H9 (cell line): ENCODE data around the gene ZFAND5. TPM values are rescaled to one million over a fixed set of nuclear protein-coding genes. Genes with fewer than 3 reads are reported as not detected.

Experiments
- DNase-seq: peaks from one replicate; pipeline ENCODE4 v3.0.0-alpha.2; 2017
- H2AFZ ChIP-seq: one replicate; pipeline ENCODE4 v1.6.1; 2013; ENCODE audit warnings: mild to moderate bottlenecking, low read length, control low read depth, moderate library complexity
- H2AK5ac ChIP-seq: 2 replicates; pipeline ENCODE4 v1.6.1; 2013; ENCODE audit warnings: low read length, control low read depth, mixed read lengths; ENCODE audit not compliant: insufficient read length
- H2BK120ac ChIP-seq: one replicate; pipeline ENCODE4 v1.6.1; 2013; ENCODE audit warnings: low read depth, mild to moderate bottlenecking, low read length, control low read depth, inconsistent platforms; ENCODE audit not compliant: poor library complexity, severe bottlenecking
- H2BK12ac ChIP-seq: 2 replicates; pipeline ENCODE4 v1.6.1; 2013; ENCODE audit warnings: low read length, control low read depth, mixed read lengths, low read depth; ENCODE audit not compliant: insufficient read length
- H2BK15ac ChIP-seq: 2 replicates; pipeline ENCODE4 v1.6.1; 2013; ENCODE audit warnings: low read depth, low read length, control low read depth
- H2BK20ac ChIP-seq: one replicate; pipeline ENCODE4 v1.6.1; 2013; ENCODE audit warnings: low read depth, mild to moderate bottlenecking, low read length, control low read depth, inconsistent platforms; ENCODE audit not compliant: poor library complexity, severe bottlenecking
- H2BK5ac ChIP-seq: 2 replicates; pipeline ENCODE4 v1.6.1; 2013; ENCODE audit warnings: low read length, control low read depth, mixed read lengths; ENCODE audit not compliant: insufficient read length
- H3K14ac ChIP-seq: 2 replicates; pipeline ENCODE4 v1.6.1; 2013; ENCODE audit warnings: low read length, control low read depth; ENCODE audit not compliant: insufficient read depth
- H3K18ac ChIP-seq: 2 replicates; pipeline ENCODE4 v1.6.1; 2013; ENCODE audit warnings: low read depth, mild to moderate bottlenecking, mixed read lengths, low read length, control low read depth; ENCODE audit not compliant: insufficient read length
- H3K23ac ChIP-seq: 2 replicates; pipeline ENCODE4 v1.6.1; 2013; ENCODE audit warnings: low read length, control low read depth, mixed read lengths, low read depth; ENCODE audit not compliant: insufficient read length
- H3K23me2 ChIP-seq: 2 replicates; pipeline ENCODE4 v1.6.1; 2013; ENCODE audit warnings: low read depth, mild to moderate bottlenecking, mixed read lengths, low read length, control low read depth; ENCODE audit not compliant: insufficient read length, poor library complexity, severe bottlenecking
- H3K27ac ChIP-seq: 2 replicates; pipeline ENCODE4 v1.5.1; 2013; ENCODE audit warnings: low read length, control low read depth, mixed read lengths, low read depth; ENCODE audit not compliant: insufficient read length
- H3K27me3 ChIP-seq: 2 replicates; pipeline ENCODE4 v1.6.1; 2013; ENCODE audit warnings: low read length, control low read depth, inconsistent platforms; ENCODE audit not compliant: insufficient read depth
- H3K4ac ChIP-seq: 2 replicates; pipeline ENCODE4 v1.6.1; 2013; ENCODE audit warnings: low read depth, mild to moderate bottlenecking, control low read depth, inconsistent platforms, low read length, moderate library complexity
- H3K4me1 ChIP-seq: 2 replicates; pipeline ENCODE4 v1.6.1; 2013; ENCODE audit warnings: low read length, control low read depth, inconsistent platforms; ENCODE audit not compliant: insufficient read depth
- H3K4me2 ChIP-seq: 2 replicates; pipeline ENCODE4 v1.6.1; 2013; ENCODE audit warnings: low read length, control low read depth, mixed read lengths; ENCODE audit not compliant: insufficient read length, insufficient read depth
- H3K56ac ChIP-seq: 2 replicates; pipeline ENCODE4 v1.6.1; 2013; ENCODE audit warnings: low read depth, mild to moderate bottlenecking, mixed read lengths, low read length, control low read depth; ENCODE audit not compliant: insufficient read length
- H3K79me1 ChIP-seq: 2 replicates; pipeline ENCODE4 v1.6.1; 2013; ENCODE audit warnings: low read depth, mild to moderate bottlenecking, moderate library complexity, low read length, control low read depth, inconsistent platforms; ENCODE audit not compliant: insufficient read depth, poor library complexity, severe bottlenecking
- H3K79me2 ChIP-seq: 2 replicates; pipeline ENCODE4 v1.6.1; 2013; ENCODE audit warnings: low read length, control low read depth, inconsistent platforms; ENCODE audit not compliant: insufficient read depth
- H3K9ac ChIP-seq: 2 replicates; pipeline ENCODE4 v1.6.1; 2013; ENCODE audit warnings: low read length, control low read depth, mixed read lengths; ENCODE audit not compliant: insufficient read length; ENCODE audit errors: extremely low read depth
- H3K9me3 ChIP-seq: one replicate; pipeline ENCODE4 v1.6.1; 2013; ENCODE audit warnings: low read depth, low read length, inconsistent platforms; ENCODE audit not compliant: control insufficient read depth
- H3T11ph ChIP-seq: one replicate; pipeline ENCODE4 v1.6.1; 2013; ENCODE audit warnings: mild to moderate bottlenecking, low read length, control low read depth, inconsistent platforms
- H4K20me1 ChIP-seq: one replicate; pipeline ENCODE4 v1.6.1; 2013; ENCODE audit not compliant: control insufficient read depth, insufficient read length, insufficient read depth
- H4K5ac ChIP-seq: 2 replicates; pipeline ENCODE4 v1.6.1; 2013; ENCODE audit warnings: low read depth, mild to moderate bottlenecking, mixed read lengths, low read length, control low read depth; ENCODE audit not compliant: insufficient read length
- H4K8ac ChIP-seq: replicated peaks from 2 replicates; pipeline ENCODE4 v1.6.1; 2013; ENCODE audit warnings: low read length, control low read depth, mixed read lengths, low read depth; ENCODE audit not compliant: insufficient read length
- H4K91ac ChIP-seq: 2 replicates; pipeline ENCODE4 v1.6.1; 2013; ENCODE audit warnings: low read depth, mild to moderate bottlenecking, moderate library complexity, mixed read lengths, low read length, control low read depth; ENCODE audit not compliant: insufficient read length
- H3K27ac Mint-ChIP-seq, 3 experiments: 2 replicates in 2 of 3; 3 replicates in 1 of 3; pipeline ENCODE4 v1.8.0; 2020 to 2021; ENCODE audit warnings: mixed read lengths in 3 of 3, mild to moderate bottlenecking in 1 of 3, moderate library complexity in 1 of 3
- H3K27me3 Mint-ChIP-seq: 2 replicates; pipeline ENCODE4 v1.8.0; 2021; ENCODE audit warnings: low read depth, mild to moderate bottlenecking, moderate library complexity, mixed read lengths
- H3K36me3 Mint-ChIP-seq, 3 experiments: 2 replicates in 2 of 3; 3 replicates in 1 of 3; pipeline ENCODE4 v1.8.0; 2020 to 2021; ENCODE audit warnings: low read depth in 3 of 3, mixed read lengths in 3 of 3; ENCODE audit not compliant: insufficient read depth in 1 of 3
- H3K4me1 Mint-ChIP-seq, 2 experiments: 2 replicates each; pipeline ENCODE4 v1.8.0; 2020; ENCODE audit warnings: mixed read lengths in 2 of 2
- H3K4me3 Mint-ChIP-seq, 2 experiments: 2 replicates in 1 of 2; 3 replicates in 1 of 2; pipeline ENCODE4 v1.8.0; 2020 to 2021; ENCODE audit warnings: mild to moderate bottlenecking in 2 of 2, mixed read lengths in 2 of 2, moderate library complexity in 1 of 2
- H3K9me3 Mint-ChIP-seq, 2 experiments: 2 replicates in 1 of 2; 3 replicates in 1 of 2; pipeline ENCODE4 v1.8.0; 2020; ENCODE audit warnings: mild to moderate bottlenecking in 2 of 2, mixed read lengths in 2 of 2, moderate library complexity in 1 of 2
- WGBS: extraction: QIAGEN DNeasy Blood & Tissue Kit; methylation state at CpG from one replicate; pipeline ENCODE4 v1.1.7; 2013; ENCODE audit warnings: missing lambda C conversion rate, low lambda C conversion rate, mixed read lengths; ENCODE audit not compliant: insufficient read length; ENCODE audit errors: extremely low coverage; 5-methylcytosine and 5-hydroxymethylcytosine counted together
- total RNA-seq: library from RNA; stranded (reverse); gene quantifications from 2 replicates; pipeline ENCODE4 v1.2.1, GENCODE V29; 2021
- TF ChIP-seq, protein P1 (sequence below): fragments of 200-600 bp; sonication (generic); conservative IDR thresholded peaks from 3 replicates; pipeline ENCODE4 v1.8.0; 2021; ENCODE audit warnings: antibody characterized with exemption, mild to moderate bottlenecking

The ZFAND5 gene
- total RNA-seq, 1 experiment from 2014 or later: 304 TPM

DNA sequence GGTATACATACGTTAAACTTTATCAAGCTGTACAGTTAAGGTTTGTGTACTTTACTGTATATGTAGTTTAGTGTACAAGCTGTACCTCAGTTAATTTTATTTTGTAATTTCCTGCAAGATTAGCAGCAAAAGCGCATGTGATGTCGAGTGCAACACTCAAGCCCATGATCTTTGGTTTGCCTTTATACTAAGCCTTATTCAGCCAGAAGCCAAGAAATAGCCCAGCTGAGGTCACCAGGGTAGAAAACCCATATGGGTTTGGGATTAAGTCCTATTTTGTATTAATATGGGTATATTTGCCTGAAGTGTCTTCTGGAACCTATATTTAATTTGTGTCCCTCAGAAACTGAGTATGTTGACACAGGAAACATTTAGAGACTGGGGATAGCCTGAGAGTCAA lies 59.3 kb downstream of the ZFAND5 start:
- H3K9me3 Mint-ChIP-seq: no peaks in the 10 kb centered on the region
- H2AFZ ChIP-seq: no peak overlapping the region

More for the DNA sequence above, 59.3 kb downstream of the ZFAND5 start:
- DNase-seq: no peak
- H3K4ac ChIP-seq: no peak overlapping the region
- no peak overlapping the region for H3K14ac ChIP-seq
- H2BK12ac ChIP-seq: no peak overlapping the region
- H3K23ac ChIP-seq: no peak overlapping the region
- H3K36me3 Mint-ChIP-seq: no peaks in the 10 kb centered on the region
- H2BK5ac ChIP-seq: no peak overlapping the region
- H3K23me2 ChIP-seq: no peaks in the 10 kb centered on the region
- H2BK15ac ChIP-seq: no peak overlapping the region
- H3K4me3 Mint-ChIP-seq: no peak overlapping the region
- H3K9ac ChIP-seq: no peak overlapping the region
- H2BK20ac ChIP-seq: no peak overlapping the region
- H3K27ac ChIP-seq: no peak overlapping the region
- no peaks in the 10 kb centered on the region for H3K79me2 ChIP-seq
- H3K9me3 ChIP-seq: no peaks in the 10 kb centered on the region
- H3K79me1 ChIP-seq: no peaks in the 10 kb centered on the region
- no peak overlapping the region for H2BK120ac ChIP-seq
- H4K20me1 ChIP-seq: no peaks in the 10 kb centered on the region
- no peak overlapping the region for H4K91ac ChIP-seq
- H3K56ac ChIP-seq: no peak overlapping the region
- WGBS: no CpG with 5 or more reads among the region's 3 CpGs
- H3K27me3 Mint-ChIP-seq: no peaks in the 10 kb centered on the region
- no peak overlapping the region for H4K5ac ChIP-seq
- H3K27me3 ChIP-seq: no peaks in the 10 kb centered on the region
- no peaks in the 10 kb centered on the region for H3K4me1 ChIP-seq
- H3T11ph ChIP-seq: no peak overlapping the region
- no peak overlapping the region for H2AK5ac ChIP-seq
- TF ChIP-seq, protein P1, sequence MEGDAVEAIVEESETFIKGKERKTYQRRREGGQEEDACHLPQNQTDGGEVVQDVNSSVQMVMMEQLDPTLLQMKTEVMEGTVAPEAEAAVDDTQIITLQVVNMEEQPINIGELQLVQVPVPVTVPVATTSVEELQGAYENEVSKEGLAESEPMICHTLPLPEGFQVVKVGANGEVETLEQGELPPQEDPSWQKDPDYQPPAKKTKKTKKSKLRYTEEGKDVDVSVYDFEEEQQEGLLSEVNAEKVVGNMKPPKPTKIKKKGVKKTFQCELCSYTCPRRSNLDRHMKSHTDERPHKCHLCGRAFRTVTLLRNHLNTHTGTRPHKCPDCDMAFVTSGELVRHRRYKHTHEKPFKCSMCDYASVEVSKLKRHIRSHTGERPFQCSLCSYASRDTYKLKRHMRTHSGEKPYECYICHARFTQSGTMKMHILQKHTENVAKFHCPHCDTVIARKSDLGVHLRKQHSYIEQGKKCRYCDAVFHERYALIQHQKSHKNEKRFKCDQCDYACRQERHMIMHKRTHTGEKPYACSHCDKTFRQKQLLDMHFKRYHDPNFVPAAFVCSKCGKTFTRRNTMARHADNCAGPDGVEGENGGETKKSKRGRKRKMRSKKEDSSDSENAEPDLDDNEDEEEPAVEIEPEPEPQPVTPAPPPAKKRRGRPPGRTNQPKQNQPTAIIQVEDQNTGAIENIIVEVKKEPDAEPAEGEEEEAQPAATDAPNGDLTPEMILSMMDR: no peak
- no peak overlapping the region for H3K27ac Mint-ChIP-seq
- peaks cover 5 to 11% of the 10 kb centered on the region in 2 experiments; a peak in 3 of 4 replicates for H3K4me1 Mint-ChIP-seq
- H4K8ac ChIP-seq: no peak overlapping the region
- H3K4me2 ChIP-seq: no peak overlapping the region
- no peak overlapping the region for H3K18ac ChIP-seq
